NCI-H1694 treated with DMSO at 0.1 percent for 48 hours (cell line): ENCODE results near the gene ZAR1L.
A peak's percentile ranks its signal among the peaks of the same experiment; 100 is the strongest.
"Not testable (repeated sequence)": the region's sequence is repeated elsewhere in the genome, so short reads cannot be mapped to it uniquely, and the experiment has no call there.

Experiments used
- DNase-seq: peaks from one replicate; lab custom pipeline; 2025; lab: John Stamatoyannopoulos, UW

ZAR1L gene, protein sequence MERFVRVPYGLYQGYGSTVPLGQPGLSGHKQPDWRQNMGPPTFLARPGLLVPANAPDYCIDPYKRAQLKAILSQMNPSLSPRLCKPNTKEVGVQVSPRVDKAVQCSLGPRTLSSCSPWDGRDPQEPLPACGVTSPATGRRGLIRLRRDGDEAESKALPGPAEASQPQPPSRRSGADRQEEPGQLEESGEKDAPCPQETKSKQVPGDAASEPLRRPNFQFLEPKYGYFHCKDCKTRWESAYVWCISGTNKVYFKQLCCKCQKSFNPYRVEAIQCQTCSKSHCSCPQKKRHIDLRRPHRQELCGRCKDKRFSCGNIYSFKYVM

DNA sequence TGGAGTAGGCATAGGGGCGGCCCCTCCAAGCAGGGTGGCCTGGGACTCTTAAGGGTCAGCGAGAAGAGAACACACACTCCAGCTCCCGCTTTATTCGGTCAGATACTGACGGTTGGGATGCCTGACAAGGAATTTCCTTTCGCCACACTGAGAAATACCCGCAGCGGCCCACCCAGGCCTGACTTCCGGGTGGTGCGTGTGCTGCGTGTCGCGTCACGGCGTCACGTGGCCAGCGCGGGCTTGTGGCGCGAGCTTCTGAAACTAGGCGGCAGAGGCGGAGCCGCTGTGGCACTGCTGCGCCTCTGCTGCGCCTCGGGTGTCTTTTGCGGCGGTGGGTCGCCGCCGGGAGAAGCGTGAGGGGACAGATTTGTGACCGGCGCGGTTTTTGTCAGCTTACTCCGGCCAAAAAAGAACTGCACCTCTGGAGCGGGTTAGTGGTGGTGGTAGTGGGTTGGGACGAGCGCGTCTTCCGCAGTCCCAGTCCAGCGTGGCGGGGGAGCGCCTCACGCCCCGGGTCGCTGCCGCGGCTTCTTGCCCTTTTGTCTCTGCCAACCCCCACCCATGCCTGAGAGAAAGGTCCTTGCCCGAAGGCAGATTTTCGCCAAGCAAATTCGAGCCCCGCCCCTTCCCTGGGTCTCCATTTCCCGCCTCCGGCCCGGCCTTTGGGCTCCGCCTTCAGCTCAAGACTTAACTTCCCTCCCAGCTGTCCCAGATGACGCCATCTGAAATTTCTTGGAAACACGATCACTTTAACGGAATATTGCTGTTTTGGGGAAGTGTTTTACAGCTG, at the start of gene ZAR1L, which contains the start of gene BRCA2:
Gene ZAR1L (minus strand): TSS at position 126 of the 790 bp plus-strand sequence. CDS start 3,438 bp downstream, outside the sequence.
Gene BRCA2 (plus strand): TSS at position 271 of the 790 bp plus-strand sequence. CDS start 953 bp downstream, outside the sequence.
- peak; percentile 57 for DNase-seq

DNA sequence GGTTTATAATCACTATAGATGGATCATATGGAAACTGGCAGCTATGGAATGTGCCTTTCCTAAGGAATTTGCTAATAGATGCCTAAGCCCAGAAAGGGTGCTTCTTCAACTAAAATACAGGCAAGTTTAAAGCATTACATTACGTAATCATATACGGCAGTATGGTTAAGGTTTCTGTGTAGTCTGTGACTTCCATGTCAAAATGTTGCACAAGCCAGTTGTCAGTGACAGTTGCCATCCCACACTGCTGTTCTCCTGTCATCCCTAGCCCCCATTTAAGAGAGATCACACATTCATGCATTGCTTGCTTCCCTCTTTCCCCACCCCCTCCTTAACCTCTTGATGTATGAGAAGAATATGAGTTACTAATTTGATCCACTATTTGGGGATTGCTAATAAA, 47.4 kb upstream of the ZAR1L start:
- no peak for DNase-seq

DNA sequence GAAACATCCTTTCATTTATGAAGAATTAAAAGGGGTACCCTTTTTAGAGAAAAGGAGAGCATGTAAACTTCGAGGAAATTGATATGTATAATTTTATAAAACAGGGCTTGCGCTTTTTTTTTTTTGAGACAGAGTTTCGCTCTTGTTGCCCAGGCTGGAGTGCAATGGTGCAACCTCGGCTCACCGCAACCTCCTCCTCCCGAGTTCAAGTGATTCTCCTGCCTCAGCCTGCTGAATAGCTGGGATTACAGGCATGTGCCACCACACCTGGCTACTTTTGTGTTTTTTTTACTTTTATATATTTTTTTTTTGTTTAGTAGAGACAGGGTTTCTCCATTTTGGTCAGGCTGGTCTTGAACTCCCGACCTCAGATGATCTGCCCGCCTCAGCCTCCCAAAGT, 40.8 kb upstream of the ZAR1L start:
- DNase-seq, result not testable (repeated sequence)

DNA sequence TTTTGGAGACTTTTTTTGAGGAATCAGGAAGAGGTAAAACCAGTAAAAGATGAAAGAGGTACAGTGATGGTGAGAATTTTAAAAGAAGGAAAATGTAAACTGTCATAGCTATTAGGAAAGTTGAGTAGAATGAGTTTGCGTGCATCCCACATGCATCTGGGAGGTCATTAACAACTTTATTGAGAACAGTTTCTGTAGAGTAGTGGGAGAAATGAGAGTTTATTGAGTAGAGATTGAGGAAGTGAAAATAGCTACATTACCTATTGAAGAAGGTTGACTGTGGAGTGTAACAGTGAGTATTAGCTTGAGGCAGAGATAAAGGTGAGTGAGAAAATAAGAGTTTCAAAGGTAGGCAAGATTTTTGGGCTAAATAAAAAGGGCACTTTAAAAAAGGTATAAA, 38.9 kb upstream of the ZAR1L start:
- DNase-seq, result no peak

GRCh38 chr13:32350839-32351441, 35.8 kb upstream of the ZAR1L start:
- DNase-seq, result not testable (repeated sequence)

DNA sequence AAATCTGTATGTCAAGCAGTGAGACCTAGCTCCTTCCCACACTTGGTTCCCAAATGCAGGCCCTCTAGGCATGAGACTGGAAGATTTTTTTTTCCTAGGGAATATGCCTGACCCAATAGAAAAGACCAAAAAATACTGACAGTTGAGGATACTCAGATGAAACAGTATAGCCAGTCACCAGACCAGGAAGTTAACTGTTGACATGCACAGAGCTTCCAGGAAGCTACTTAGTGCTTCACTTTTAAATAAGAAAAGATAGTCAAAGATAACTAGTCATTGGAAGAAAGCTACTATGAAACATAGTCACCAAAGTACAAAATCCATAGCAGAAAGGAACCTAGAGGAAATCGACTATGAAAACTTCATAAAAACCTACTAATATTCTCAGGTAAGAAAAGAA, 32.5 kb upstream of the ZAR1L start:
- DNase-seq, result no peak

- no peak for DNase-seq
These were observed 25.8 kb upstream of the ZAR1L start for GRCh38 chr13:32340914-32341313.

GRCh38 chr13:32334671-32335070, 19.5 kb upstream of the ZAR1L start:
- DNase-seq, result no peak

DNA sequence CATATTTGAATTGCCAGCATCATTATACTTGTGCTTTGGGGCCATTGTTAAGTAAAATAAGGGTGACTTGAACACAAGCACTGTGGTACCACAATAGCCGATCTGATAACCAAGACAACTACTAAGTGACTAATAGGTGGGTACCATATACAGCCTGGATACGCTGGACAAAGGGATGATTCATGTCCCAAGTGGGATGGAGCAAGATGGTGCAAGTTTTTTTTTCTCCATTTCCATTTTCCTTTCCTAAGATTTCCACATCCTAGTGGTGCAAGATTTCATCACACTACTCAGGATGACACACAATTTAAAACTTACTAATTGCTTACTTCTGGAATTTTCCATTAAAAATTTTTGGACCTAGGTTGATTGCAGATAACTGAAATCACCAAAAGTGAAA, 15.3 kb upstream of the ZAR1L start:
- DNase-seq, result no peak

DNA sequence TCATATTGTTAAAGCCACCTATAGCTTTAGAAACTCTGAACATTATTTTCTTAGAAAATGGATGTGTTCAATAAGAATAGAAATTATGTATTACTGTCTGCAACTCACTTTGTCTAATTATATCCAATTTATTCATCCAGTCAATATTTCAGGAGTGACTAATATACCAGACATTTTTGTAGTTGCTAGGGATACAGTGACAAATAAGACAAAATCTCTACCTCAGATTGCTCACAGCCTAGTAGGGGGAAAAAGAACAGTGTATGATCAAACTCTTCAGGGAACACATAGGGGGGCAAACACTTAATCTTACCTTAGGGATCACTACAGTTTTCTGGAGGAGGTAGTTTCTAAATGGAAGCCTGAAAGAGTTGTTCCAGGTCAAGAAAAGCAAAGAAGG, 8.7 kb upstream of the ZAR1L start:
- DNase-seq, result no peak

GRCh38 chr13:32320528-32320927, 5.4 kb upstream of the ZAR1L start:
- DNase-seq, result no peak

DNA sequence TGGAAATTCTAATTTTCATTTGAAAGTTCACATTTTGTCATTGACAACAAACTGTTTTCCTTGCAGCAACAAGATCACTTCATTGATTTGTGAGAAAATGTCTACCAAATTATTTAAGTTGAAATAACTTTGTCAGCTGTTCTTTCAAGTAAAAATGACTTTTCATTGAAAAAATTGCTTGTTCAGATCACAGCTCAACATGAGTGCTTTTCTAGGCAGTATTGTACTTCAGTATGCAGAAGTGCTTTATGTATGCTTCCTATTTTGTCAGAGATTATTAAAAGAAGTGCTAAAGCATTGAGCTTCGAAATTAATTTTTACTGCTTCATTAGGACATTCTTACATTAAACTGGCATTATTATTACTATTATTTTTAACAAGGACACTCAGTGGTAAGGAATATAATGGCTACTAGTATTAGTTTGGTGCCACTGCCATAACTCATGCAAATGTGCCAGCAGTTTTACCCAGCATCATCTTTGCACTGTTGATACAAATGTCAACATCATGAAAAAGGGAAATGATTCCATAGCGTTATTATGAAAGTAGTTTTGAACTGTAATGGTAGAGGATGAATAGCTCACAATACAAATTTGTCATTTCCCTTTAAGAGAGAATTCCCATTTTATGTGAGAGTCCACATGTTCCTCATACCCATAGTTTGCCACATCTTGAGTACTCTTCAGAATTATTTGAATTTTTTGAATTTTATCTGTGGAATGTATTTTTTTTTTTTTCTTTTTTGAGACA, 2.7 kb upstream of the ZAR1L start:
- DNase-seq, result no peak

DNA sequence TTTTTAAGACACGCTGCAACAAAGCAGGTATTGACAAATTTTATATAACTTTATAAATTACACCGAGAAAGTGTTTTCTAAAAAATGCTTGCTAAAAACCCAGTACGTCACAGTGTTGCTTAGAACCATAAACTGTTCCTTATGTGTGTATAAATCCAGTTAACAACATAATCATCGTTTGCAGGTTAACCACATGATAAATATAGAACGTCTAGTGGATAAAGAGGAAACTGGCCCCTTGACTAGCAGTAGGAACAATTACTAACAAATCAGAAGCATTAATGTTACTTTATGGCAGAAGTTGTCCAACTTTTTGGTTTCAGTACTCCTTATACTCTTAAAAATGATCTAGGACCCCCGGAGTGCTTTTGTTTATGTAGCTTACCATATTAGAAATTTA, 1.3 kb upstream of the ZAR1L start:
- DNase-seq, result no peak

GRCh38 chr13:32316028-32316339, 821 bp upstream of the ZAR1L start:
- no peak for DNase-seq

- peak; percentile 43 for DNase-seq
These were observed 609 bp downstream of the ZAR1L start for GRCh38 chr13:32314271-32315237.

DNA sequence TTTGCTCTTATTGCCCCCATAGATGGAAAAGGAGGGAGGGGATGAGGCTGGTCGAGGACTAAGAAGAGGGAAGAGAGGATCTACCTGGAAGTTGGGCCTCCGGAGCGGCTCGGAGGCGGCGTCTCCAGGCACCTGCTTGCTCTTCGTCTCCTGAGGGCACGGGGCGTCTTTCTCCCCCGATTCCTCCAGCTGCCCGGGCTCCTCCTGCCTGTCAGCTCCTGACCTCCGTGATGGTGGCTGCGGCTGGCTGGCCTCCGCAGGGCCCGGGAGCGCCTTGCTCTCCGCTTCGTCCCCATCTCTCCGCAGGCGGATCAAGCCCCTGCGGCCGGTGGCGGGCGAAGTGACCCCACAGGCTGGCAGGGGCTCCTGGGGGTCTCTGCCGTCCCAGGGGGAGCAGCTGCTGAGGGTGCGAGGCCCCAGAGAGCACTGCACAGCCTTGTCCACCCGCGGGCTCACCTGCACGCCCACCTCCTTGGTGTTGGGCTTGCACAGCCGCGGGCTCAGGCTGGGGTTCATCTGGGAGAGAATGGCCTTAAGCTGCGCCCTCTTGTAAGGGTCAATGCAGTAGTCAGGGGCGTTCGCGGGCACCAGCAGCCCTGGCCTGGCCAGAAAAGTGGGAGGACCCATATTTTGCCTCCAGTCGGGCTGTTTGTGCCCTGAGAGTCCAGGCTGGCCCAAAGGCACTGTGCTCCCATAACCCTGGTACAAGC, 3.8 kb downstream of the ZAR1L start:
- no peak for DNase-seq

DNA sequence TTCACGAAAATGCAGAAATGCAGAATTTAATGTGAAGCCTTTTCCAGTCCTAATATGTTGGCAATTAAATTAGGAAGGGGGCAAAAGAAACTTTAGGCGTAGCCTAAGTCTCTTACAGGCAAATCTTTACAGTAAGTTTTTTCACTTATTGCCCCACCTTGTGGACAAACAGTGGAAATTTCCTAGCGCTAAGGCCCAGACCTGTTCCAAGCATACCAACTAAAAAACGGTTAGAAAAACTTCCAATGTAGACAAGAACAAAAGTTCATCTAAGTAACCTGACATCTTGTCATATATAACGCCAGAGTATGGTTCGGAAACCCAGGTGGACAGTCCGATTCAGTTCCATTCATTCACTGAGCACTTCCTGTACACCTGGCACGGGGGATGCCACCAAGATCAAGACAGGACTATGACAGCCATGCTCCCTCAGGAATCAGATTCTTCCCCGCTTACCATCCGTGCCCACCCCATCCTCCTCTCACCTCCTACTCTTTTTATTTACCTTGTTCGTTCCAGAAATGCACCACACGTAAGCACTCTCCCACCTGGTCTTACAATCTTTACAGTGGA, 4.9 kb downstream of the ZAR1L start:
- DNase-seq, result peak; percentile 23

- no peak for DNase-seq
These were observed 5.6 kb downstream of the ZAR1L start for GRCh38 chr13:32309312-32310133.

DNA sequence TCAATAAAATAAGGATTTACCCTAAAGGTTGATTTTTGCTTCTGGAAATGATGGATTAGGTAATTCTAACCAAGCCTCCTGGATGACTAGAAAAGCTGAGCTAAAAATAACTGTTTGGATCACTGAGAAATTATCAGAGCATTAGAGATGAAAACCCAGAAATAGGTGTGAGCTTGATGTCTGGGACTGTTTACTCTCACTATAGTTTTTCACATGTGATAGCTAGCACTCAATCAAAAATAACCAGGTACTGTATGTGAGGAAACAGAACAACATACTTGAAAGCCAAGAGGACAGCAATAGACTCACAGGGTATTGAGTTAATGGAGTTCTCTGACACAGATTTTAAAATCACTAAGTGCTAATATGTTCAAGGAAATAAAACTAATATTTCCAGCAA, 9.5 kb downstream of the ZAR1L start:
- DNase-seq, result no peak
